PC-9 (cell line): ENCODE data around the gene SCN2B. TPM values are rescaled to one million over a fixed set of nuclear protein-coding genes. Genes with fewer than 3 reads are reported as not detected.

Experiments
- BruUV-seq: library from RNA; stranded (reverse); fragments of 400-500 nt; replicated peaks from 2 replicates; lab custom pipeline; 2021; lab: Mats Ljungman, UMichigan
- CTCF ChIA-PET: fragments of 300-600 bp; sonication (Branson Sonifier 250); formaldehyde crosslinking; loops from one replicate; lab custom pipeline; 2022; ENCODE audit warnings: antibody characterized with exemption; lab: Charles Lee
- POLR2A ChIA-PET: fragments of 300-600 bp; sonication (Branson Sonifier 250); formaldehyde crosslinking; loops from one replicate; lab custom pipeline; 2022; ENCODE audit warnings: antibody characterized with exemption; ENCODE audit not compliant: unreplicated experiment; lab: Charles Lee
- DNase-seq, 2 experiments: peaks; one replicate each; pipeline versions ENCODE4 v3.0.0 to v3.0.0-alpha.2; 2015 to 2022; ENCODE audit warnings: mixed read lengths in 1 of 2
- H2AFZ ChIP-seq: fragments of 200-600 bp; sonication (generic); 2 replicates; pipeline ENCODE4 v1.8.1; 2017; ENCODE audit warnings: antibody characterized with exemption
- H3F3A ChIP-seq: fragments of 200-600 bp; sonication (generic); 2 replicates; pipeline ENCODE4 v1.8.1; 2017; ENCODE audit warnings: antibody characterized with exemption, mild to moderate bottlenecking, low read depth; ENCODE audit not compliant: insufficient read depth
- H3K27ac ChIP-seq: fragments of 200-600 bp; sonication (generic); 2 replicates; pipeline ENCODE4 v1.6.1; 2016; ENCODE audit warnings: mixed run types
- H3K27me3 ChIP-seq: fragments of 200-600 bp; sonication (generic); 2 replicates; pipeline ENCODE4 v1.6.1; 2016; ENCODE audit warnings: low read depth, mixed run types; ENCODE audit not compliant: insufficient read depth
- H3K36me3 ChIP-seq: fragments of 200-600 bp; sonication (generic); 2 replicates; pipeline ENCODE4 v1.6.1; 2016; ENCODE audit warnings: low read depth, mixed run types
- H3K4me1 ChIP-seq: fragments of 200-600 bp; sonication (generic); replicated peaks from 2 replicates; pipeline ENCODE4 v1.6.1; 2016; ENCODE audit warnings: mixed run types; ENCODE audit not compliant: insufficient read depth
- H3K4me2 ChIP-seq: fragments of 200-600 bp; sonication (generic); 2 replicates; pipeline ENCODE4 v1.6.1; 2017; ENCODE audit warnings: mixed run types
- H3K4me3 ChIP-seq: fragments of 200-600 bp; sonication (generic); 2 replicates; pipeline ENCODE4 v1.6.1; 2016; ENCODE audit warnings: mixed run types
- H3K79me2 ChIP-seq: fragments of 200-600 bp; sonication (generic); 2 replicates; pipeline ENCODE4 v1.6.1; 2017; ENCODE audit warnings: low read depth, mixed run types
- H3K9me2 ChIP-seq: fragments of 200-600 bp; sonication (generic); 2 replicates; pipeline ENCODE4 v1.8.1; 2017; ENCODE audit warnings: mild to moderate bottlenecking; ENCODE audit not compliant: insufficient read depth
- H3K9me3 ChIP-seq: fragments of 200-600 bp; sonication (generic); 2 replicates; pipeline ENCODE4 v1.8.1; 2016; ENCODE audit warnings: low read depth; ENCODE audit not compliant: insufficient read depth
- H4K20me1 ChIP-seq: fragments of 200-600 bp; sonication (generic); 2 replicates; pipeline ENCODE4 v1.8.1; 2017; ENCODE audit not compliant: insufficient read depth
- EZH2 ChIP-seq: fragments of 200-600 bp; sonication (generic); IDR thresholded peaks from 2 replicates; pipeline ENCODE4 v1.8.0; 2017; ENCODE audit warnings: antibody characterized with exemption, low read depth
- intact Hi-C: fragments of 100-400 bp; cut with micrococcal nuclease; formaldehyde crosslinking; loops from one replicate; pipeline ENCODE4 v1.10.0; 2022; ENCODE audit not compliant: unreplicated experiment
- total RNA-seq: library from RNA; stranded (reverse); gene quantifications from 2 replicates; pipeline ENCODE4 v1.2.3, GENCODE V29; 2021
- TF ChIP-seq, protein P1 (sequence below): fragments of 200-600 bp; sonication (generic); conservative IDR thresholded peaks from 2 replicates; pipeline ENCODE4 v1.6.1; 2017; ENCODE audit warnings: mixed run types, antibody characterized with exemption, mild to moderate bottlenecking, moderate library complexity

The SCN2B gene
- total RNA-seq, 1 experiment from 2014 or later, result not detected

DNA sequence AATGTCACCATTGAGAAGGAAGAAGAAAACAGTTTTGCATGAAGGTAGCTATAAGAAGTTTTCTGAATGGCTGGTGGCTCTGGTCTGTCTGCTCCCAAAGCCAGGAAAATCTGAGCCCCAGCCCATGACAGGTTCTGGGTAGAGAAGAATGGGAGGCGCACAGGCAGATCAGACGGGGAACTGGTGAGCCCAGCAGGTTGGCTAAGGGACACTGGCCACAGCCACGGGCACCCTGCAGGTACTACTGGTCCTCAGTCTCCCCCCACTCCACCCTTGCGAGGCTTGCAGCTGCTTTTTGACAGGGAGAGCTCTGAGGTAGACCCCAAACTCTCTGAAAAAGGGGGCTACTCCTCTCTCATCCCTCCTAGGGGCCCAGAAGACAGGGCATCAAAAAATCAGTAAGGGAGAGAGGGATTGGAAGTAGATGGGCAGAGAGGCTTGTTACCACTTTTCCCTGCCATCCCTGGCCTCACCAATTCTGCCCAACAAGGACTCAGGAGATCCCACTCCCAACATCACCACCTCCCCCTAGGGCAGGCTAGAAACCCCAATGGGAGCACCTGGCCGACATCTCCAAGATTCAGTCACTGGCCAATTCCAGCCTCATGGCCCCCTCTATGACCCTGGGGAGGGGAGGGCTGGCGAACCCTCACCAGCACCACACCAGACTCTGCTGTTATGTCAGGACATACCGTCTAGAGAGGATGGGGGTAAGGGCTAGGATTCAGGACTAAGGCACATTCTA lies 41.2 kb downstream of the SCN2B start:
- Histone ChIP-seq H3F3A (no peaks in the 10 kb centered on the region), H3K27ac (no peak overlapping the region), H3K4me2 (no peak overlapping the region), H3K79me2 (no peaks in the 10 kb centered on the region), H3K9me2 (no peaks in the 10 kb centered on the region), H3K4me3 (no peak overlapping the region), H3K27me3 (peaks cover 2% of the 10 kb centered on the region; the same call in 1 of the 2 replicates), H3K4me1 (peaks cover 6% of the 10 kb centered on the region; the same call in 1 of the 2 replicates), H3K36me3 (no peaks in the 10 kb centered on the region), H2AFZ (no peak overlapping the region), H4K20me1 (no peaks in the 10 kb centered on the region), H3K9me3 (no peaks in the 10 kb centered on the region)
- ChIA-PET POLR2A (no interaction called here), CTCF (no interaction called here)
- intact Hi-C loops, result no loop called here
- TF ChIP-seq EZH2, result no peak
- TF ChIP-seq, protein P1, sequence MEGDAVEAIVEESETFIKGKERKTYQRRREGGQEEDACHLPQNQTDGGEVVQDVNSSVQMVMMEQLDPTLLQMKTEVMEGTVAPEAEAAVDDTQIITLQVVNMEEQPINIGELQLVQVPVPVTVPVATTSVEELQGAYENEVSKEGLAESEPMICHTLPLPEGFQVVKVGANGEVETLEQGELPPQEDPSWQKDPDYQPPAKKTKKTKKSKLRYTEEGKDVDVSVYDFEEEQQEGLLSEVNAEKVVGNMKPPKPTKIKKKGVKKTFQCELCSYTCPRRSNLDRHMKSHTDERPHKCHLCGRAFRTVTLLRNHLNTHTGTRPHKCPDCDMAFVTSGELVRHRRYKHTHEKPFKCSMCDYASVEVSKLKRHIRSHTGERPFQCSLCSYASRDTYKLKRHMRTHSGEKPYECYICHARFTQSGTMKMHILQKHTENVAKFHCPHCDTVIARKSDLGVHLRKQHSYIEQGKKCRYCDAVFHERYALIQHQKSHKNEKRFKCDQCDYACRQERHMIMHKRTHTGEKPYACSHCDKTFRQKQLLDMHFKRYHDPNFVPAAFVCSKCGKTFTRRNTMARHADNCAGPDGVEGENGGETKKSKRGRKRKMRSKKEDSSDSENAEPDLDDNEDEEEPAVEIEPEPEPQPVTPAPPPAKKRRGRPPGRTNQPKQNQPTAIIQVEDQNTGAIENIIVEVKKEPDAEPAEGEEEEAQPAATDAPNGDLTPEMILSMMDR, result no peak
- no peak for DNase-seq
- BruUV-seq, result no TSS peak

DNA sequence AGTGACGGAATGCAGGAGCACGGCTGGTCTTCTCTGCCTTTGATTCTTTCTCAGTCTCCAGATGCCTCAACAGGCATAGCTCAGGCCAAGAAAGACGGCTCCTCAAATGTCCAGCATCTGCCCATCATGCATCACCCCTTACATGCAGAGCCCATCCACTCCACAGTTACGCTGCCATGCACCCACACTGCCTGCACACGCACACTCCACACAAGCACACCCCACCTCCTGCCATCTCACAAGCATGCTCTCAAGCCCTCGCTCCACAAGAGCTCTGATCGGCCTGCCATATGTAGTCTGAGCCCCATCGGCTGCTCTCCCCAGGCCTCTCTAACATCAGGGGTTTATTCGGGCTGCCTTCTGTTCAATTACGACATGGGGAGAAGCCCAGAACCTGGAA lies 42.6 kb downstream of the SCN2B start:
- H3K36me3 ChIP-seq, result no peaks in the 10 kb centered on the region
- CTCF ChIA-PET, result no interaction called here
- H3K27ac ChIP-seq, result no peak overlapping the region
- H3F3A ChIP-seq, result no peaks in the 10 kb centered on the region; the same call in 1 of the 2 replicates
- H3K4me3 ChIP-seq, result no peak overlapping the region
- intact Hi-C loops, result loop anchor here (5.0 kb wide), 1 partner anchor 77 kb away; no protein-coding TSS in a partner anchor
- TF ChIP-seq, protein P1, result no peak
- TF ChIP-seq EZH2, result no peak
- H3K27me3 ChIP-seq, result no peaks in the 10 kb centered on the region
- H2AFZ ChIP-seq, result no peak overlapping the region
- DNase-seq, result no peak
- H3K4me2 ChIP-seq, result no peak overlapping the region
- H3K9me2 ChIP-seq, result no peaks in the 10 kb centered on the region
- peaks cover 20% of the 10 kb centered on the region for H3K4me1 ChIP-seq
- H3K79me2 ChIP-seq, result no peaks in the 10 kb centered on the region
- no peaks in the 10 kb centered on the region for H3K9me3 ChIP-seq
- BruUV-seq, result no TSS peak
- no peaks in the 10 kb centered on the region for H4K20me1 ChIP-seq
- POLR2A ChIA-PET, result interaction anchor here (0.6 kb wide), 1 partner anchor 293 kb away, joined by 4 read pairs; no protein-coding TSS in a partner anchor

DNA sequence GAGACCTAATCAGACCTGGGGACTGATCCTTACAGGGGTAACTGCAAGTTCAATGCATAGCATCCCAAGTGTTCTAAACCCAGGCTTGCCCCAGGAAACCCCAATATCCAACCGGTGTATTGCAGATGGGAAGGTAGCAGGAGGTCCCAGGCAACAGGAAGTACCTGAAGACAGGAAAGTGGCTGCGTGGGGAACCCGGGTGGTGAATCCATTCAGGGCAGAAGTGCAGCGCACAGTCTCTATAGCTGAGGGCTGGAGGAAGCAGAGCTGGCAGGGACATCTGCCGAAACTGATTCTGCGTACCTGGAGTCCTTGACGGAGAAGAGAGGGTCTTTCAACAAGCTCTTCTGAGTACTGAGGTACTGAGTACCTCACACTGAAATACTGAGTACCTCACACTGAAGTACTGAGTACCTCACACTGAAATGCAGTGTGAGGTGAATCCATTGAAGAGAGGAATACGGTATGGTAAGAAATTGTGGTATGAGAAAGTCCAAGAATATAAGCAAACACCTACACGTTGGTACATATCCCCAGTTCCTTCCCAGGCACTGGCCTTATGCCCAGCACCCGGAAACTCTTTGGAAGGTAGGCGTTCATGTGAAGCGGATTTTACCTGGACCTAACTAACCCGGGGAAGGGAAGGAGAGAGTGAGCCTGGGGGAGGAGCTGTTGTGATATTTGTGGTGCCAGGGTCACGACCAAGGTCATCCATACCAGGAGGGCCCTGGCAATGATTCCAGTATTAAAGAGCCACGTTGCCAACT lies 43.9 kb downstream of the SCN2B start:
- no peak overlapping the region for H3K4me3 ChIP-seq
- H3K27ac ChIP-seq, result no peak overlapping the region
- TF ChIP-seq EZH2, result no peak
- TF ChIP-seq, protein P1, result no peak
- H3K4me1 ChIP-seq, result peaks cover 21% of the 10 kb centered on the region
- H3K27me3 ChIP-seq, result no peaks in the 10 kb centered on the region
- no peak overlapping the region for H2AFZ ChIP-seq
- H3K4me2 ChIP-seq, result no peak overlapping the region
- no peaks in the 10 kb centered on the region for H3K9me3 ChIP-seq
- POLR2A ChIA-PET, result no interaction called here
- H3K79me2 ChIP-seq, result no peaks in the 10 kb centered on the region
- H3F3A ChIP-seq, result no peaks in the 10 kb centered on the region; the same call in 1 of the 2 replicates
- H4K20me1 ChIP-seq, result no peaks in the 10 kb centered on the region
- CTCF ChIA-PET, result no interaction called here
- intact Hi-C loops, result loop anchor here (5.0 kb wide), 1 partner anchor 75 kb away; no protein-coding TSS in a partner anchor
- no peaks in the 10 kb centered on the region for H3K36me3 ChIP-seq
- DNase-seq, result no peak
- H3K9me2 ChIP-seq, result no peaks in the 10 kb centered on the region
- no TSS peak for BruUV-seq
